Thoracic aorta endothelial cell (primary cell): ENCODE results near the gene SCMH1. TPM values are rescaled to one million over a fixed set of nuclear protein-coding genes. Genes with fewer than 3 reads are reported as not detected.

ENCODE experiments used
- total RNA-seq: library from RNA; depleted of rRNA; stranded (reverse); fragments of >200 nt; gene quantifications from 2 replicates; pipeline ENCODE4 v1.2.3, GENCODE V29; 2012

SCMH1 gene
- total RNA-seq, result 34.8 and 40.3 TPM in 2 replicates

GRCh38 chr1:41241749-41242341 is at the start of gene SCMH1:
SCMH1 (minus strand) TSS chr1:41242306; CDS start chr1:41186133, 56,173 bp downstream.

GRCh38 chr1:41021526-41022308 is 220.4 kb downstream of the SCMH1 start, which contains the start of gene SLFNL1:
SLFNL1 (minus strand) TSS chr1:41021725; CDS start chr1:41020660, 1,065 bp downstream.

GRCh38 chr1:40979241-40980067 is 262.7 kb downstream of the SCMH1 start, which contains the start of gene CTPS1:
CTPS1 (plus strand) TSS chr1:40979696; CDS start chr1:40983291, 3,595 bp downstream.

Other genes with a start within 250 kb of the SCMH1 start
- gene SLFNL1, start 220.6 kb downstream of the SCMH1 start, total RNA-seq, result 0.27 and 0.29 TPM in 2 replicates
- 0.14 and 0.66 TPM in 2 replicates for gene FOXO6, start 119.1 kb upstream of the SCMH1 start, total RNA-seq
- gene EDN2, start 242.4 kb upstream of the SCMH1 start, total RNA-seq, result not detected in 2 replicates